ENCODE results near the gene HECTD4.

Gene HECTD4

GRCh38 chr12:112381883-112382796 lies at the start of gene HECTD4:
Gene HECTD4, minus strand, starts transcription at chr12:112382431. Its CDS starts 303 bp downstream, at chr12:112382128.
- H3K27ac ChIP-seq: peak within 1 kb of the TSS; percentile 81
- TF ChIP-seq CTCF (IDR thresholded peaks at IDR 0.05) (no peak; the same call in 1 of the 2 replicates), ZFX (IDR thresholded peaks at IDR 0.05; ENCODE audit: borderline replicate concordance) (no peak)

GRCh38 chr12:112431965-112432364 lies 49.7 kb upstream of the HECTD4 start:
- no peak overlapping the region for H3K27ac ChIP-seq
- TF ChIP-seq CTCF (IDR thresholded peaks at IDR 0.05) (no peak), ZFX (IDR thresholded peaks at IDR 0.05; ENCODE audit: borderline replicate concordance) (no peak)

GRCh38 chr12:112430929-112431328 lies 48.7 kb upstream of the HECTD4 start:
- no peak overlapping the region for H3K27ac ChIP-seq
- TF ChIP-seq CTCF (IDR thresholded peaks at IDR 0.05): no peak
- TF ChIP-seq ZFX (IDR thresholded peaks at IDR 0.05; ENCODE audit: borderline replicate concordance): no peak

GRCh38 chr12:112427760-112428159 lies 45.5 kb upstream of the HECTD4 start:
- H3K27ac ChIP-seq: no peak overlapping the region
- TF ChIP-seq ZFX (IDR thresholded peaks at IDR 0.05; ENCODE audit: borderline replicate concordance) (no peak), CTCF (IDR thresholded peaks at IDR 0.05) (no peak)

GRCh38 chr12:112425582-112426382 lies 43.6 kb upstream of the HECTD4 start:
- TF ChIP-seq CTCF (IDR thresholded peaks at IDR 0.05) (no peak), ZFX (IDR thresholded peaks at IDR 0.05; ENCODE audit: borderline replicate concordance) (no peak)
- H3K27ac ChIP-seq: no peak overlapping the region

- TF ChIP-seq CTCF (IDR thresholded peaks at IDR 0.05) (no peak), ZFX (IDR thresholded peaks at IDR 0.05; ENCODE audit: borderline replicate concordance) (no peak)
- H3K27ac ChIP-seq: no peak overlapping the region
Measured at GRCh38 chr12:112424126-112424525, 41.9 kb upstream of the HECTD4 start.
